SJSA1 (cell line): ENCODE measurements around the gene RANBP10. TPM values are rescaled to one million over a fixed set of nuclear protein-coding genes. Genes with fewer than 3 reads are reported as not detected.

Experiments
- DNase-seq, 2 experiments: peaks; one replicate each; pipeline ENCODE4 v3.0.0-alpha.2; 2015 to 2020; ENCODE audit warnings: low spot score in 2 of 2, low read depth in 1 of 2
- H3K27ac ChIP-seq: fragments of 250-450 bp; sonication (Bioruptor Pico); 2 replicates; pipeline ENCODE4 v1.5.1; 2020; ENCODE audit warnings: mild to moderate bottlenecking, moderate library complexity
- H3K27me3 ChIP-seq: fragments of 250-450 bp; sonication (Bioruptor Pico); replicated peaks from 2 replicates; pipeline ENCODE4 v1.5.1; 2020; ENCODE audit warnings: mild to moderate bottlenecking, moderate library complexity
- H3K36me3 ChIP-seq: fragments of 250-450 bp; sonication (Bioruptor Pico); 2 replicates; pipeline ENCODE4 v1.5.1; 2020; ENCODE audit warnings: mild to moderate bottlenecking
- H3K4me1 ChIP-seq: fragments of 250-450 bp; sonication (Bioruptor Pico); replicated peaks from 2 replicates; pipeline ENCODE4 v1.6.1; 2021; ENCODE audit warnings: mild to moderate bottlenecking
- H3K4me3 ChIP-seq: fragments of 250-450 bp; sonication (Bioruptor Pico); 2 replicates; pipeline ENCODE4 v1.5.1; 2020; ENCODE audit warnings: mild to moderate bottlenecking
- H3K9me3 ChIP-seq: fragments of 250-450 bp; sonication (Bioruptor Pico); replicated peaks from 2 replicates; pipeline ENCODE4 v1.5.1; 2020; ENCODE audit warnings: mild to moderate bottlenecking
- total RNA-seq: library from RNA; depleted of rRNA; stranded (reverse); fragments of >200 nt; shearing (Covaris generic); gene quantifications from 2 replicates; pipeline ENCODE4 v1.2.3, GENCODE V29; 2014; rRNA removed

The RANBP10 gene
- total RNA-seq: 3.5 and 3.9 TPM in 2 replicates

- peak; percentile 98 to 99 for DNase-seq
- no peaks in the 10 kb centered on the region for H3K27me3 ChIP-seq
- H3K4me1 ChIP-seq: peaks cover 17% of the 10 kb centered on the region
- peak within 1 kb of the TSS; percentile 71 for H3K4me3 ChIP-seq
- no peaks in the 10 kb centered on the region for H3K9me3 ChIP-seq
- H3K36me3 ChIP-seq: peaks cover 28% of the 10 kb centered on the region
- peak within 1 kb of the TSS; percentile 24 for H3K27ac ChIP-seq
Measured at GRCh38 chr16:67806428-67807147, at the start of gene RANBP10, which contains the start of gene TSNAXIP1. RANBP10 (minus strand) TSS chr16:67806560; CDS start chr16:67806536, 24 bp downstream. TSNAXIP1 (plus strand) TSS chr16:67806889; CDS start chr16:67807150, 261 bp downstream.

GRCh38 chr16:67855789-67856188 is 49.4 kb upstream of the RANBP10 start:
- DNase-seq: no peak
- H3K9me3 ChIP-seq: no peaks in the 10 kb centered on the region
- H3K27me3 ChIP-seq: no peaks in the 10 kb centered on the region
- no peak overlapping the region for H3K27ac ChIP-seq
- no peak overlapping the region for H3K4me3 ChIP-seq
- peaks cover 34% of the 10 kb centered on the region for H3K36me3 ChIP-seq
- peaks cover 20% of the 10 kb centered on the region for H3K4me1 ChIP-seq

- Histone ChIP-seq H3K27ac (no peak overlapping the region), H3K36me3 (peaks cover 33% of the 10 kb centered on the region), H3K27me3 (no peaks in the 10 kb centered on the region), H3K9me3 (no peaks in the 10 kb centered on the region), H3K4me1 (peaks cover 15% of the 10 kb centered on the region), H3K4me3 (no peak overlapping the region)
- no peak for DNase-seq
Measured at GRCh38 chr16:67853670-67854069, 47.3 kb upstream of the RANBP10 start.

GRCh38 chr16:67848118-67848517 is 41.8 kb upstream of the RANBP10 start:
- no peaks in the 10 kb centered on the region for H3K27me3 ChIP-seq
- H3K4me3 ChIP-seq: peak overlapping the region; percentile 93
- H3K9me3 ChIP-seq: 0 out of 2 replicates have a peak, but pooled peaks cover 4% of the 10 kb centered on the region
- no peak for DNase-seq
- peaks cover 44% of the 10 kb centered on the region for H3K36me3 ChIP-seq
- peaks cover 30% of the 10 kb centered on the region for H3K4me1 ChIP-seq
- H3K27ac ChIP-seq: peak overlapping the region; percentile 76

- Histone ChIP-seq H3K4me1 (peaks cover 39% of the 10 kb centered on the region), H3K27me3 (no peaks in the 10 kb centered on the region), H3K4me3 (peak within 1 kb of the TSS; percentile 93), H3K36me3 (peaks cover 48% of the 10 kb centered on the region), H3K27ac (peak within 1 kb of the TSS; percentile 76), H3K9me3 (0 out of 2 replicates have a peak, but pooled peaks cover 4% of the 10 kb centered on the region)
- peak; percentile 64 to 73 for DNase-seq
Measured at GRCh38 chr16:67847064-67847861, 40.9 kb upstream of the RANBP10 start, which contains the start of gene CENPT. CENPT (minus strand) TSS chr16:67847693; CDS start chr16:67833859, 13,834 bp downstream.

- Histone ChIP-seq H3K4me3 (peak within 1 kb of the TSS; percentile 93), H3K9me3 (0 out of 2 replicates have a peak, but pooled peaks cover 4% of the 10 kb centered on the region), H3K27ac (peak within 1 kb of the TSS; percentile 76), H3K36me3 (peaks cover 45% of the 10 kb centered on the region), H3K4me1 (peaks cover 42% of the 10 kb centered on the region), H3K27me3 (no peaks in the 10 kb centered on the region)
- peak; percentile 97 to 99 for DNase-seq
Measured at GRCh38 chr16:67846320-67847063, 40.1 kb upstream of the RANBP10 start, which contains the start of gene NUTF2. NUTF2 (plus strand) TSS chr16:67846933; CDS start chr16:67865131, 18,198 bp downstream.

GRCh38 chr16:67846063-67846319 is 39.6 kb upstream of the RANBP10 start:
- H3K4me3 ChIP-seq: peak overlapping the region; percentile 93
- peaks cover 43% of the 10 kb centered on the region for H3K4me1 ChIP-seq
- H3K27ac ChIP-seq: peak overlapping the region; percentile 76
- 0 out of 2 replicates have a peak, but pooled peaks cover 4% of the 10 kb centered on the region for H3K9me3 ChIP-seq
- peaks cover 42% of the 10 kb centered on the region for H3K36me3 ChIP-seq
- H3K27me3 ChIP-seq: no peaks in the 10 kb centered on the region
- DNase-seq: no peak

GRCh38 chr16:67845291-67846062 is 39.1 kb upstream of the RANBP10 start:
- no peak for DNase-seq
- Histone ChIP-seq H3K9me3 (0 out of 2 replicates have a peak, but pooled peaks cover 4% of the 10 kb centered on the region), H3K27ac (peak overlapping the region; percentile 76)

GRCh38 chr16:67844497-67844896 is 38.1 kb upstream of the RANBP10 start:
- Histone ChIP-seq H3K4me3 (no peak overlapping the region), H3K36me3 (peaks cover 40% of the 10 kb centered on the region), H3K9me3 (0 out of 2 replicates have a peak, but pooled peaks cover 4% of the 10 kb centered on the region), H3K4me1 (peaks cover 43% of the 10 kb centered on the region), H3K27me3 (no peaks in the 10 kb centered on the region), H3K27ac (no peak overlapping the region)
- no peak for DNase-seq

More at GRCh38 chr16:67845291-67846062, 39.1 kb upstream of the RANBP10 start:
- no peaks in the 10 kb centered on the region for H3K27me3 ChIP-seq
- peak overlapping the region; percentile 93; the same call in 1 of the 2 replicates for H3K4me3 ChIP-seq
- peaks cover 43% of the 10 kb centered on the region for H3K4me1 ChIP-seq
- peaks cover 40% of the 10 kb centered on the region for H3K36me3 ChIP-seq

GRCh38 chr16:67843343-67843765 is 37.0 kb upstream of the RANBP10 start:
- no peak for DNase-seq

GRCh38 chr16:67842509-67843342 is 36.4 kb upstream of the RANBP10 start:
- Histone ChIP-seq H3K9me3 (0 out of 2 replicates have a peak, but pooled peaks cover 4% of the 10 kb centered on the region), H3K36me3 (peaks cover 27% of the 10 kb centered on the region), H3K4me3 (peak overlapping the region; percentile 70), H3K4me1 (peaks cover 36% of the 10 kb centered on the region), H3K27ac (peak overlapping the region; percentile 87), H3K27me3 (no peaks in the 10 kb centered on the region)
- DNase-seq: peak; percentile 53 to 55

More at GRCh38 chr16:67843343-67843765, 37.0 kb upstream of the RANBP10 start:
- no peak overlapping the region for H3K27ac ChIP-seq
- peaks cover 32% of the 10 kb centered on the region for H3K36me3 ChIP-seq
- peak overlapping the region; percentile 70 for H3K4me3 ChIP-seq
- H3K4me1 ChIP-seq: peaks cover 43% of the 10 kb centered on the region
- H3K9me3 ChIP-seq: 0 out of 2 replicates have a peak, but pooled peaks cover 4% of the 10 kb centered on the region
- no peaks in the 10 kb centered on the region for H3K27me3 ChIP-seq
